DOHH2 (cell line): ENCODE measurements around the gene GALNT7.

Experiments used
- H3F3A ChIP-seq: fragments of 200-600 bp; sonication (generic), shearing (Covaris generic); 2 replicates; pipeline ENCODE4 v1.6.0; 2016; ENCODE audit warnings: antibody characterized with exemption, mild to moderate bottlenecking; ENCODE audit not compliant: control insufficient read depth, insufficient read depth
- H3K27ac ChIP-seq: fragments of 200-600 bp; sonication (generic); 2 replicates; pipeline ENCODE4 v1.5.1; 2014; ENCODE audit warnings: low read depth, mild to moderate bottlenecking, low read length, moderate library complexity
- H3K27me3 ChIP-seq: fragments of 200-600 bp; sonication (generic); 2 replicates; pipeline ENCODE4 v1.6.1; 2014; ENCODE audit warnings: mild to moderate bottlenecking, low read length, mixed read lengths; ENCODE audit not compliant: control insufficient read depth
- H3K36me3 ChIP-seq: fragments of 200-600 bp; sonication (generic); 2 replicates; pipeline ENCODE4 v1.6.1; 2014; ENCODE audit warnings: mild to moderate bottlenecking, low read length, moderate library complexity, mixed read lengths; ENCODE audit not compliant: control insufficient read depth
- H3K4me1 ChIP-seq: fragments of 200-600 bp; sonication (generic); 2 replicates; pipeline ENCODE4 v1.6.1; 2014; ENCODE audit warnings: mild to moderate bottlenecking, low read length, mixed read lengths; ENCODE audit not compliant: control insufficient read depth
- H3K4me2 ChIP-seq: fragments of 200-600 bp; sonication (generic); 2 replicates; pipeline ENCODE4 v1.6.0; 2014; ENCODE audit warnings: mild to moderate bottlenecking, low read length, moderate library complexity
- H3K4me3 ChIP-seq: fragments of 200-600 bp; sonication (generic); 2 replicates; pipeline ENCODE4 v1.5.1; 2014; ENCODE audit warnings: mild to moderate bottlenecking, low read length, mixed read lengths
- H3K79me2 ChIP-seq: fragments of 200-600 bp; sonication (generic); 2 replicates; pipeline ENCODE4 v1.6.1; 2014; ENCODE audit warnings: mild to moderate bottlenecking, low read length, mixed read lengths; ENCODE audit not compliant: control insufficient read depth
- H3K9me2 ChIP-seq: fragments of 200-600 bp; sonication (generic); replicated peaks from 2 replicates; pipeline ENCODE4 v1.6.1; 2014; ENCODE audit warnings: mild to moderate bottlenecking, low read length, mixed read lengths; ENCODE audit not compliant: control insufficient read depth
- H3K9me3 ChIP-seq: fragments of 200-600 bp; sonication (generic); 2 replicates; pipeline ENCODE4 v1.6.1; 2014; ENCODE audit warnings: antibody characterized with exemption, low read length, mixed read lengths; ENCODE audit not compliant: control insufficient read depth, insufficient read depth
- H4K20me1 ChIP-seq: fragments of 200-600 bp; sonication (generic); 2 replicates; pipeline ENCODE4 v1.6.0; 2014; ENCODE audit warnings: low read depth, mild to moderate bottlenecking, antibody characterized with exemption, low read length, moderate library complexity; ENCODE audit not compliant: control insufficient read depth, insufficient read depth
- EZH2phosphoT487 ChIP-seq: fragments of 200-600 bp; sonication (generic); IDR thresholded peaks from 2 replicates; pipeline ENCODE4 v1.6.1; 2017; ENCODE audit warnings: borderline replicate concordance, mild to moderate bottlenecking, antibody characterized with exemption, low read length, moderate library complexity, mixed read lengths
- TF ChIP-seq, protein P1 (sequence below): fragments of 200-600 bp; sonication (generic); IDR thresholded peaks from one replicate; pipeline ENCODE4 v1.5.1; 2014; ENCODE audit warnings: antibody characterized with exemption, mild to moderate bottlenecking, low read depth, low read length; ENCODE audit not compliant: poor library complexity, severe bottlenecking

Gene GALNT7

DNA sequence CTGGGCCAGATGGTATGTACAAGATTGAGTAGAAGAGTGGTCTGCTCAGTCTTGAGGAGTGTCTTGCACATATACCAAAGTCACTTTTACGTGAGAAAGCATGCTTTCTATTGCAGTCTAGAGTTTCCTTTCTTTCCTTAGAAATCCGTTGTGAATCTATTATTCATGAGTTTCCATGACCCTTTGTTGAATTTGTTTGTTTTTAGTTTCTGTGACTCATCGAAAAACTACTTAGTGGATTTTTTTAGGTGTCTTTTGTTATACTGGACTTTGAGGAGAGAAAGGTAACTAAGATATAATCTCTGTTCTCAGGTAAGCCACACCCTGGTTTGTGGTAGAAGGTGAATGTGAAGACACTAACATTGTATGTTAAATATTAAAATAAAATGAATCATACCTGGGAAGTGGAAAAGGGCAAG is 23.0 kb downstream of the GALNT7 start:
- Histone ChIP-seq H3K9me2 (no peaks in the 10 kb centered on the region), H4K20me1 (peaks cover 7% of the 10 kb centered on the region; the same call in 1 of the 2 replicates), H3K9me3 (no peaks in the 10 kb centered on the region), H3K27me3 (no peaks in the 10 kb centered on the region), H3K27ac (no peak overlapping the region), H3F3A (no peaks in the 10 kb centered on the region), H3K79me2 (peaks cover 99% of the 10 kb centered on the region), H3K36me3 (peaks cover 6% of the 10 kb centered on the region; the same call in 1 of the 2 replicates), H3K4me1 (peaks cover 28% of the 10 kb centered on the region), H3K4me2 (no peak overlapping the region), H3K4me3 (no peak overlapping the region)
- TF ChIP-seq, protein P1, sequence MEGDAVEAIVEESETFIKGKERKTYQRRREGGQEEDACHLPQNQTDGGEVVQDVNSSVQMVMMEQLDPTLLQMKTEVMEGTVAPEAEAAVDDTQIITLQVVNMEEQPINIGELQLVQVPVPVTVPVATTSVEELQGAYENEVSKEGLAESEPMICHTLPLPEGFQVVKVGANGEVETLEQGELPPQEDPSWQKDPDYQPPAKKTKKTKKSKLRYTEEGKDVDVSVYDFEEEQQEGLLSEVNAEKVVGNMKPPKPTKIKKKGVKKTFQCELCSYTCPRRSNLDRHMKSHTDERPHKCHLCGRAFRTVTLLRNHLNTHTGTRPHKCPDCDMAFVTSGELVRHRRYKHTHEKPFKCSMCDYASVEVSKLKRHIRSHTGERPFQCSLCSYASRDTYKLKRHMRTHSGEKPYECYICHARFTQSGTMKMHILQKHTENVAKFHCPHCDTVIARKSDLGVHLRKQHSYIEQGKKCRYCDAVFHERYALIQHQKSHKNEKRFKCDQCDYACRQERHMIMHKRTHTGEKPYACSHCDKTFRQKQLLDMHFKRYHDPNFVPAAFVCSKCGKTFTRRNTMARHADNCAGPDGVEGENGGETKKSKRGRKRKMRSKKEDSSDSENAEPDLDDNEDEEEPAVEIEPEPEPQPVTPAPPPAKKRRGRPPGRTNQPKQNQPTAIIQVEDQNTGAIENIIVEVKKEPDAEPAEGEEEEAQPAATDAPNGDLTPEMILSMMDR = no peak
- no peak for TF ChIP-seq EZH2phosphoT487

- no peak for TF ChIP-seq EZH2phosphoT487
- TF ChIP-seq, protein P1 = peak; percentile 40
- no peaks in the 10 kb centered on the region for H3K27me3 ChIP-seq
- no peak overlapping the region for H3K4me2 ChIP-seq
- H3K4me3 ChIP-seq = no peak overlapping the region
- no peak overlapping the region for H3K27ac ChIP-seq
- peaks cover 6% of the 10 kb centered on the region; the same call in 1 of the 2 replicates for H3K36me3 ChIP-seq
- H3K4me1 ChIP-seq = peaks cover 28% of the 10 kb centered on the region
- H4K20me1 ChIP-seq = peaks cover 7% of the 10 kb centered on the region; the same call in 1 of the 2 replicates
- H3K9me2 ChIP-seq = no peaks in the 10 kb centered on the region
- no peaks in the 10 kb centered on the region for H3K9me3 ChIP-seq
- no peaks in the 10 kb centered on the region for H3F3A ChIP-seq
- H3K79me2 ChIP-seq = peaks cover 99% of the 10 kb centered on the region
Measured at GRCh38 chr4:173192375-173193162, 24.0 kb downstream of the GALNT7 start.

DNA sequence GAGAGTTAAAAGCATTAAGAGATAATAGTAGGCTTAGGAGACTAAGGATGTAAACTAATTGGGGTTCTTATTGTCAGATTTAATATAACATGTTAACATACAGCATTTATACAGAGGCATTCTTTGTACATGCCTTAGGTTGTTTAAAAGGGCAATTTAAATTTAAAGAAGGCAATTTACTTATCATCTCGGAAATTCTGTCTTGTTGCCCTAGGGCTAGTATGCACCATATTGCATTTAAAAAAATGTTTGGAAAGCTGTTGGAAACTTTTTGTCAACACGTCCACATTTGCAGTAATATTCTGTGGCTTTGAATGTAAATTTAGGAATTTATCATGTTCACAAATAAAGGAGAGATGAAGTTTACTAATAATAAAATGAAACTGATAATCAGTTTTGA is 25.5 kb downstream of the GALNT7 start:
- Histone ChIP-seq H3K9me3 (no peaks in the 10 kb centered on the region), H3K27ac (no peak overlapping the region), H3K36me3 (peaks cover 6% of the 10 kb centered on the region; the same call in 1 of the 2 replicates), H3K27me3 (no peaks in the 10 kb centered on the region), H4K20me1 (peaks cover 7% of the 10 kb centered on the region; the same call in 1 of the 2 replicates), H3K9me2 (no peaks in the 10 kb centered on the region), H3K4me3 (no peak overlapping the region), H3K4me2 (0 out of 2 replicates have a peak overlapping the region, but pooled peaks have one; percentile 8), H3F3A (no peaks in the 10 kb centered on the region), H3K4me1 (peaks cover 28% of the 10 kb centered on the region), H3K79me2 (peaks cover 96% of the 10 kb centered on the region)
- TF ChIP-seq, protein P1 = no peak
- TF ChIP-seq EZH2phosphoT487 = no peak
